HepG2 (cell line): ENCODE measurements around the gene DCDC2. TPM values are rescaled to one million over a fixed set of nuclear protein-coding genes. Genes with fewer than 3 reads are reported as not detected.

ENCODE experiments used
- CHD4 ChIP-seq: fragments of 200-600 bp; sonication (generic); IDR thresholded peaks from 2 replicates; pipeline ENCODE4 v1.7.0; 2017; ENCODE audit warnings: mild to moderate bottlenecking, low read length, borderline replicate concordance
- CREM ChIP-seq, 2 experiments: sonication (generic) in 1 of 2; formaldehyde crosslinking in 1 of 2; IDR thresholded peaks; 2 replicates each; pipeline versions ENCODE4 v1.4.0 to v1.6.1; 2016 to 2020; ENCODE audit warnings: antibody characterized with exemption in 1 of 2, mild to moderate bottlenecking in 1 of 2, missing genetic modification reagents in 1 of 2
- MATR3 ChIP-seq: sonication (generic); formaldehyde crosslinking; IDR thresholded peaks from 2 replicates; pipeline ENCODE4 v1.4.0; 2020; ENCODE audit warnings: missing genetic modification reagents
- NFATC3 ChIP-seq: sonication (generic); formaldehyde crosslinking; IDR thresholded peaks from 2 replicates; pipeline ENCODE4 v1.5.1; 2020; ENCODE audit warnings: mild to moderate bottlenecking, missing genetic modification reagents
- NFE2L1 ChIP-seq: sonication (generic); formaldehyde crosslinking; IDR thresholded peaks from 2 replicates; pipeline ENCODE4 v1.4.0; 2020; ENCODE audit warnings: missing genetic modification reagents, mild to moderate bottlenecking, borderline replicate concordance
- NR2F1 ChIP-seq, 2 experiments: fragments of 450-650 bp in 1 of 2; formaldehyde crosslinking in 1 of 2; IDR thresholded peaks; 2 replicates each; pipeline versions ENCODE4 v1.5.0 to v1.6.1; 2016 to 2020; ENCODE audit warnings: mild to moderate bottlenecking in 1 of 2, missing compliant biosample characterization in 1 of 2, missing genetic modification reagents in 1 of 2, moderate library complexity in 1 of 2
- SAP130 ChIP-seq: IDR thresholded peaks from 2 replicates; pipeline ENCODE4 v1.6.1; 2016; ENCODE audit warnings: low read depth
- SMARCC2 ChIP-seq: fragments of 450-650 bp; IDR thresholded peaks from 2 replicates; pipeline ENCODE4 v1.6.1; 2017; ENCODE audit warnings: antibody characterized with exemption, mild to moderate bottlenecking
- SOX5 ChIP-seq: IDR thresholded peaks from 2 replicates; pipeline ENCODE4 v1.6.1; 2016; ENCODE audit warnings: borderline replicate concordance
- TMF1 ChIP-seq: sonication (generic); formaldehyde crosslinking; IDR thresholded peaks from 2 replicates; pipeline ENCODE4 v1.8.1; 2022; ENCODE audit warnings: low read depth, missing genetic modification reagents
- ZBTB20 ChIP-seq: sonication (generic); formaldehyde crosslinking; IDR thresholded peaks from 2 replicates; pipeline ENCODE4 v1.8.1; 2023; ENCODE audit warnings: missing genetic modification reagents, low read depth, mild to moderate bottlenecking, borderline replicate concordance
- ZNF12 ChIP-seq: sonication (generic); formaldehyde crosslinking; IDR thresholded peaks from 2 replicates; pipeline ENCODE4 v1.5.0; 2020; ENCODE audit warnings: missing genetic modification reagents
- ZNF333 ChIP-seq: sonication (generic); formaldehyde crosslinking; IDR thresholded peaks from 2 replicates; pipeline ENCODE4 v1.4.0; 2020; ENCODE audit warnings: mild to moderate bottlenecking, missing genetic modification reagents, borderline replicate concordance
- ZNF547 ChIP-seq: sonication (generic); formaldehyde crosslinking; IDR thresholded peaks from 2 replicates; pipeline ENCODE4 v1.5.1; 2020; ENCODE audit warnings: mild to moderate bottlenecking, missing genetic modification reagents
- ZNF652 ChIP-seq: IDR thresholded peaks from 2 replicates; pipeline ENCODE4 v1.6.1; 2016; ENCODE audit warnings: low read depth, borderline replicate concordance
- ZNF839 ChIP-seq: sonication (generic); formaldehyde crosslinking; IDR thresholded peaks from 2 replicates; pipeline ENCODE4 v1.4.0; 2020; ENCODE audit warnings: missing genetic modification reagents, mild to moderate bottlenecking, borderline replicate concordance
- polyA plus RNA-seq, 8 experiments: library from polyadenylated mRNA; depleted of rRNA in 3 of 8; stranded (reverse) in 7 of 8; unstranded in 1 of 8; fragments of >200 nt; fragmentation: Illumina TruSeq in 4 of 8; extraction: Trizol in 4 of 8; gene quantifications; 2 replicates each; pipeline versions ENCODE4 v1.2.1 to v1.2.3, GENCODE V29; 2011 to 2016; ENCODE audit warnings: low read depth in 4 of 8, missing spikeins in 1 of 8, mixed read lengths in 1 of 8; ENCODE audit not compliant: insufficient read depth in 1 of 8
- total RNA-seq, 5 experiments: library from RNA; depleted of rRNA; stranded (reverse); fragments of >200 nt; fragmentation: Illumina TruSeq; extraction: Trizol; gene quantifications; 2 replicates each; pipeline ENCODE4 v1.2.3, GENCODE V29; 2016; ENCODE audit warnings: low read depth in 1 of 5
- TF ChIP-seq, protein P1 (sequence below): sonication (generic); formaldehyde crosslinking; IDR thresholded peaks from 2 replicates; pipeline ENCODE4; 2020; ENCODE audit warnings: missing genetic modification reagents, mild to moderate bottlenecking, borderline replicate concordance
- TF ChIP-seq, protein P2 (sequence below): sonication (generic); formaldehyde crosslinking; IDR thresholded peaks from 2 replicates; pipeline ENCODE4 v1.8.0; 2022; ENCODE audit warnings: mild to moderate bottlenecking, missing genetic modification reagents; ENCODE audit not compliant: insufficient replicate concordance
- TF ChIP-seq, protein P3 (sequence below): sonication (generic); formaldehyde crosslinking; IDR thresholded peaks from 2 replicates; pipeline ENCODE4 v1.5.0; 2020; ENCODE audit warnings: mild to moderate bottlenecking, missing genetic modification reagents, borderline replicate concordance

Gene DCDC2
- total and polyA plus RNA-seq, 2 of the 13 experiments (the other 11 are each of a cell fraction or from before 2014, with no cell fraction given) = 9.0 to 36.2 TPM

GRCh38 chr6:24283043-24283985 lies 74.5 kb downstream of the DCDC2 start (continued):
- TF ChIP-seq NR2F1 (CRISPR knock-in tag; IDR thresholded peaks at IDR 0.05) (no peak; a peak in 1 of 4 replicates), ZNF547 (0 out of 2 replicates have a peak, but pooled peaks have one; percentile 34), CHD4 (peak; percentile 82; the same call in 1 of the 2 replicates), NFATC3 (CRISPR knock-in tag) (no peak), ZNF333 (CRISPR knock-in tag) (no peak), MATR3 (CRISPR knock-in tag) (no peak), ZNF12 (CRISPR knock-in tag) (peak; percentile 10; the same call in 1 of the 2 replicates), SAP130 (CRISPR knock-in tag) (peak; percentile 59), NFE2L1 (CRISPR knock-in tag) (no peak), ZBTB20 (CRISPR knock-in tag) (0 out of 2 replicates have a peak, but pooled peaks have one; percentile 26), ZNF839 (CRISPR knock-in tag) (no peak), CREM (IDR thresholded peaks at IDR 0.05) (no peak), CREM (CRISPR knock-in tag; IDR thresholded peaks at IDR 0.05) (no peak), TMF1 (CRISPR knock-in tag) (no peak), SOX5 (CRISPR knock-in tag) (peak; percentile 46; the same call in 1 of the 2 replicates), SMARCC2 (no peak), ZNF652 (CRISPR knock-in tag) (no peak)
- TF ChIP-seq, protein P1, sequence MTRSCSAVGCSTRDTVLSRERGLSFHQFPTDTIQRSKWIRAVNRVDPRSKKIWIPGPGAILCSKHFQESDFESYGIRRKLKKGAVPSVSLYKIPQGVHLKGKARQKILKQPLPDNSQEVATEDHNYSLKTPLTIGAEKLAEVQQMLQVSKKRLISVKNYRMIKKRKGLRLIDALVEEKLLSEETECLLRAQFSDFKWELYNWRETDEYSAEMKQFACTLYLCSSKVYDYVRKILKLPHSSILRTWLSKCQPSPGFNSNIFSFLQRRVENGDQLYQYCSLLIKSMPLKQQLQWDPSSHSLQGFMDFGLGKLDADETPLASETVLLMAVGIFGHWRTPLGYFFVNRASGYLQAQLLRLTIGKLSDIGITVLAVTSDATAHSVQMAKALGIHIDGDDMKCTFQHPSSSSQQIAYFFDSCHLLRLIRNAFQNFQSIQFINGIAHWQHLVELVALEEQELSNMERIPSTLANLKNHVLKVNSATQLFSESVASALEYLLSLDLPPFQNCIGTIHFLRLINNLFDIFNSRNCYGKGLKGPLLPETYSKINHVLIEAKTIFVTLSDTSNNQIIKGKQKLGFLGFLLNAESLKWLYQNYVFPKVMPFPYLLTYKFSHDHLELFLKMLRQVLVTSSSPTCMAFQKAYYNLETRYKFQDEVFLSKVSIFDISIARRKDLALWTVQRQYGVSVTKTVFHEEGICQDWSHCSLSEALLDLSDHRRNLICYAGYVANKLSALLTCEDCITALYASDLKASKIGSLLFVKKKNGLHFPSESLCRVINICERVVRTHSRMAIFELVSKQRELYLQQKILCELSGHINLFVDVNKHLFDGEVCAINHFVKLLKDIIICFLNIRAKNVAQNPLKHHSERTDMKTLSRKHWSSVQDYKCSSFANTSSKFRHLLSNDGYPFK (CRISPR knock-in tag) = no peak
- TF ChIP-seq, protein P2, sequence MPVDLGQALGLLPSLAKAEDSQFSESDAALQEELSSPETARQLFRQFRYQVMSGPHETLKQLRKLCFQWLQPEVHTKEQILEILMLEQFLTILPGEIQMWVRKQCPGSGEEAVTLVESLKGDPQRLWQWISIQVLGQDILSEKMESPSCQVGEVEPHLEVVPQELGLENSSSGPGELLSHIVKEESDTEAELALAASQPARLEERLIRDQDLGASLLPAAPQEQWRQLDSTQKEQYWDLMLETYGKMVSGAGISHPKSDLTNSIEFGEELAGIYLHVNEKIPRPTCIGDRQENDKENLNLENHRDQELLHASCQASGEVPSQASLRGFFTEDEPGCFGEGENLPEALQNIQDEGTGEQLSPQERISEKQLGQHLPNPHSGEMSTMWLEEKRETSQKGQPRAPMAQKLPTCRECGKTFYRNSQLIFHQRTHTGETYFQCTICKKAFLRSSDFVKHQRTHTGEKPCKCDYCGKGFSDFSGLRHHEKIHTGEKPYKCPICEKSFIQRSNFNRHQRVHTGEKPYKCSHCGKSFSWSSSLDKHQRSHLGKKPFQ (CRISPR knock-in tag) = peak; percentile 33
- TF ChIP-seq, protein P3, sequence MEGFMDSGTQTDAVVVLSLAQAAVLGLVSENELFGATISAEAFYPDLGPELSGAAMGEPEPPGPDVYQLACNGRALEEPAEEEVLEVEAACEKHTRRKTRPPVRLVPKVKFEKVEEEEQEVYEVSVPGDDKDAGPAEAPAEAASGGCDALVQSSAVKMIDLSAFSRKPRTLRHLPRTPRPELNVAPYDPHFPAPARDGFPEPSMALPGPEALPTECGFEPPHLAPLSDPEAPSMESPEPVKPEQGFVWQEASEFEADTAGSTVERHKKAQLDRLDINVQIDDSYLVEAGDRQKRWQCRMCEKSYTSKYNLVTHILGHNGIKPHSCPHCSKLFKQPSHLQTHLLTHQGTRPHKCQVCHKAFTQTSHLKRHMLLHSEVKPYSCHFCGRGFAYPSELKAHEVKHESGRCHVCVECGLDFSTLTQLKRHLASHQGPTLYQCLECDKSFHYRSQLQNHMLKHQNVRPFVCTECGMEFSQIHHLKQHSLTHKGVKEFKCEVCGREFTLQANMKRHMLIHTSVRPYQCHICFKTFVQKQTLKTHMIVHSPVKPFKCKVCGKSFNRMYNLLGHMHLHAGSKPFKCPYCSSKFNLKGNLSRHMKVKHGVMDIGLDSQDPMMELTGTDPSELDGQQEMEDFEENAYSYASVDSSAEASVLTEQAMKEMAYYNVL (CRISPR knock-in tag) = peak; percentile 76; the same call in 1 of the 2 replicates
